Smooth muscle cell (in vitro differentiated cells): Measurements from ENCODE around the gene CACNG3. TPM values are rescaled to one million over a fixed set of nuclear protein-coding genes. Genes with fewer than 3 reads are reported as not detected.

Experiments used
- DNase-seq: peaks from one replicate; lab custom pipeline; 2025; ENCODE audit not compliant: unreplicated experiment; lab: John Stamatoyannopoulos, UW
- H2AFZ ChIP-seq: fragments of 200-600 bp; sonication (generic); 2 replicates; pipeline ENCODE4 v1.6.0; 2016; ENCODE audit warnings: antibody characterized with exemption, low read depth, mild to moderate bottlenecking
- H3F3A ChIP-seq: fragments of 200-600 bp; sonication (generic); 2 replicates; pipeline ENCODE4 v1.6.0; 2017; ENCODE audit warnings: antibody characterized with exemption, low read depth
- H3K27ac ChIP-seq: fragments of 200-600 bp; sonication (generic); 2 replicates; pipeline ENCODE4 v1.5.1; 2016; ENCODE audit warnings: low read depth, mild to moderate bottlenecking
- H3K27me3 ChIP-seq: fragments of 200-600 bp; sonication (generic); 2 replicates; pipeline ENCODE4 v1.6.1; 2016; ENCODE audit warnings: low read depth, mild to moderate bottlenecking
- H3K36me3 ChIP-seq: fragments of 200-600 bp; sonication (generic); 2 replicates; pipeline ENCODE4 v1.5.1; 2016; ENCODE audit warnings: low read depth
- H3K4me1 ChIP-seq: fragments of 200-600 bp; sonication (generic); 2 replicates; pipeline ENCODE4 v1.5.1; 2016; ENCODE audit warnings: low read depth
- H3K4me2 ChIP-seq: fragments of 200-600 bp; sonication (generic); 2 replicates; pipeline ENCODE4 v1.6.0; 2016; ENCODE audit warnings: mild to moderate bottlenecking
- H3K4me3 ChIP-seq: fragments of 200-600 bp; sonication (generic); 2 replicates; pipeline ENCODE4 v1.5.1; 2016; ENCODE audit warnings: mild to moderate bottlenecking
- H3K79me2 ChIP-seq: fragments of 200-600 bp; sonication (generic); 2 replicates; pipeline ENCODE4 v1.6.0; 2016; ENCODE audit warnings: low read depth, mild to moderate bottlenecking
- H3K9ac ChIP-seq: fragments of 200-600 bp; sonication (generic); 2 replicates; pipeline ENCODE4 v1.6.0; 2016; ENCODE audit warnings: low read depth
- H3K9me3 ChIP-seq: fragments of 200-600 bp; sonication (generic); replicated peaks from 2 replicates; pipeline ENCODE4 v1.5.1; 2016; ENCODE audit warnings: low read depth
- H4K20me1 ChIP-seq: fragments of 200-600 bp; sonication (generic); 2 replicates; pipeline ENCODE4 v1.6.0; 2016; ENCODE audit warnings: low read depth
- WGBS: methylation state at CpG from one replicate; pipeline ENCODE4 v1.1.7; 2016; ENCODE audit warnings: low lambda C conversion rate; 5-methylcytosine and 5-hydroxymethylcytosine counted together
- polyA plus RNA-seq: library from polyadenylated mRNA; unstranded; fragments of >200 nt; fragmentation: Nextera tagmentation; extraction: Ambion mirVana; gene quantifications from 2 replicates; pipeline ENCODE4 v1.2.1, GENCODE V29; 2016
- total RNA-seq: library from RNA; depleted of rRNA; stranded (reverse); fragments of >200 nt; gene quantifications from 2 replicates; pipeline ENCODE4 v1.2.3, GENCODE V29; 2014
- TF ChIP-seq, protein P1 (sequence below): fragments of 200-600 bp; sonication (generic); IDR thresholded peaks from 2 replicates; pipeline ENCODE4 v1.5.1; 2017; ENCODE audit warnings: borderline replicate concordance, mild to moderate bottlenecking, antibody characterized with exemption; ENCODE audit not compliant: insufficient read depth, poor library complexity, severe bottlenecking

CACNG3 gene
- total RNA-seq: not detected in 2 replicates
- polyA plus RNA-seq: not detected in 2 replicates

DNA sequence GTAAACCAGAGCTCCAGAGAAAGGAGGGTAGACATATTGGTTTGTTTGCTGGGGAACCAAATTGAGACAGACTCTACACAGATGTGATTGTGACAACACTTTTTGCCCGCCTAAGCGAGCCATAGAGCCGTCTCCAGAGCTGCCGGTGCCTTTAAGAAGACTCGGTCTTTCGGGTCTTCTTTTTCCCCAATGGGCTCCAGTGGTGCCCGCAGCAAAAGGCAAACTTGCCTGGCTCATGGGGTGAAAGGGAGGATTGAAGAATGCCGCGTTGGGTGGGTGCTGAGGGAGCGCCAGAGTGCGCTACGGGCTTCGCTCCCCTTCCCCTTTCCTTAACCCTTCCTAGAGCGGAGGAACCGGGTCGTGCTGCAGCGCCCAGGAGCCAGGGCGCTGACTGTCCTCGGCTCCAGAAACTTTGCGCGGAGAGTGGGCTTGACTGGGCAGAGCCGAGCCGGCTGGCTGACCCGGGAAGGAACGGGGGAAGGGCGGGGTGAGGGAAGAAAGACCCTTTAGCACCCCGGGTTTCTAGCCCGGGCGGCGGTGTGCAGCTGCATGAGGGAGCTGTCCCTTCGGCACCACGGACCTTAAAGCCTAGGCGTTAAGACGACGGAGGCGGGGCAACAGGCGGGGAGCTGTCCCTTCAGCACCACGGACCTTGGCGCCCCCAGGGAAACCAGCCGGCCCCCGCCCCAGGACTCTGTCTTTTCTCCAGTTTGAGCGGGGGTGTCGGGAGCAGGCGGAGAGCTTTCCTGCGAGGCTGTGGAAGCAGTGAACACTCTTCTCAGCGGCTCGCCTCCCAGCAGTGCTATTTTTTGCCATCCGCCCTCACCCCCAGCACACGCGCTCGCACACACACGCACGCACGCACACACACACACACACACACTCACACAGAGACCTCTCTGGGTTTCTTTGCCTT is at the start of gene CACNG3:
Gene CACNG3, plus strand, starts transcription at position 880 of the 916 bp plus-strand sequence. CDS start 420 bp downstream, outside the sequence.
- WGBS: 8% methylated on average over 51 of the region's 54 CpGs
- peak; percentile 15 for DNase-seq
- TF ChIP-seq, protein P1, sequence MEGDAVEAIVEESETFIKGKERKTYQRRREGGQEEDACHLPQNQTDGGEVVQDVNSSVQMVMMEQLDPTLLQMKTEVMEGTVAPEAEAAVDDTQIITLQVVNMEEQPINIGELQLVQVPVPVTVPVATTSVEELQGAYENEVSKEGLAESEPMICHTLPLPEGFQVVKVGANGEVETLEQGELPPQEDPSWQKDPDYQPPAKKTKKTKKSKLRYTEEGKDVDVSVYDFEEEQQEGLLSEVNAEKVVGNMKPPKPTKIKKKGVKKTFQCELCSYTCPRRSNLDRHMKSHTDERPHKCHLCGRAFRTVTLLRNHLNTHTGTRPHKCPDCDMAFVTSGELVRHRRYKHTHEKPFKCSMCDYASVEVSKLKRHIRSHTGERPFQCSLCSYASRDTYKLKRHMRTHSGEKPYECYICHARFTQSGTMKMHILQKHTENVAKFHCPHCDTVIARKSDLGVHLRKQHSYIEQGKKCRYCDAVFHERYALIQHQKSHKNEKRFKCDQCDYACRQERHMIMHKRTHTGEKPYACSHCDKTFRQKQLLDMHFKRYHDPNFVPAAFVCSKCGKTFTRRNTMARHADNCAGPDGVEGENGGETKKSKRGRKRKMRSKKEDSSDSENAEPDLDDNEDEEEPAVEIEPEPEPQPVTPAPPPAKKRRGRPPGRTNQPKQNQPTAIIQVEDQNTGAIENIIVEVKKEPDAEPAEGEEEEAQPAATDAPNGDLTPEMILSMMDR: no peak
- no peak within 1 kb of the TSS for H3K27ac ChIP-seq
- no peaks in the 10 kb centered on the region for H3K4me1 ChIP-seq
- H3K4me2 ChIP-seq: no peak within 1 kb of the TSS
- no peaks in the 10 kb centered on the region for H3F3A ChIP-seq
- H3K4me3 ChIP-seq: no peak within 1 kb of the TSS
- peaks cover 45% of the 10 kb centered on the region for H3K27me3 ChIP-seq
- no peaks in the 10 kb centered on the region for H3K36me3 ChIP-seq
- no peaks in the 10 kb centered on the region for H4K20me1 ChIP-seq
- no peak within 1 kb of the TSS for H3K9ac ChIP-seq
- no peaks in the 10 kb centered on the region for H3K79me2 ChIP-seq
- H2AFZ ChIP-seq: no peak within 1 kb of the TSS
- no peaks in the 10 kb centered on the region for H3K9me3 ChIP-seq

DNA sequence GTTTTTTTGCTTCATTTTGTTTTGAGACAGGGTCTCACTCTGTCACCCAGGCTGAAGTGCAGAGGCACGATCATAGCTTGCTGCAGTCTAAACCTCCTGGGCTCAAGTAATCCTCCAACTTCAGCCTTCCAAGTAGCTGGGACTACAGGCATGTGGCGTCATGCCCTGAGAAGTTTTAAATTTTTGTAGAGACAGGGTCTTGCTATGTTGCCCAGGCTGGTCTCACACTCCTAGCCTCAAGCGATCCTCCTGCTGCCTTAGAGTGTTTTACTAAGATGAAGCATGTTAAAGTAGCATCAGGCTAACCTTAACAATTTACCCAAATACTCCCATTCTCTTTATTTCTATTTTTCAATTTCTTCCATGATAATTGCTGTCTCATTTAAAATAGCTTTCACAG is 49.2 kb upstream of the CACNG3 start:
- Histone ChIP-seq H3K9me3 (no peaks in the 10 kb centered on the region), H3K79me2 (no peaks in the 10 kb centered on the region), H3F3A (no peaks in the 10 kb centered on the region), H3K4me2 (no peak overlapping the region), H4K20me1 (no peaks in the 10 kb centered on the region), H3K27ac (no peak overlapping the region), H2AFZ (no peak overlapping the region), H3K4me1 (peaks cover 4% of the 10 kb centered on the region), H3K4me3 (no peak overlapping the region), H3K36me3 (no peaks in the 10 kb centered on the region), H3K9ac (no peak overlapping the region), H3K27me3 (peaks cover 65% of the 10 kb centered on the region)
- TF ChIP-seq, protein P1: no peak
- WGBS: 90% methylated on average over 3 of the region's 3 CpGs
- DNase-seq: no peak

DNA sequence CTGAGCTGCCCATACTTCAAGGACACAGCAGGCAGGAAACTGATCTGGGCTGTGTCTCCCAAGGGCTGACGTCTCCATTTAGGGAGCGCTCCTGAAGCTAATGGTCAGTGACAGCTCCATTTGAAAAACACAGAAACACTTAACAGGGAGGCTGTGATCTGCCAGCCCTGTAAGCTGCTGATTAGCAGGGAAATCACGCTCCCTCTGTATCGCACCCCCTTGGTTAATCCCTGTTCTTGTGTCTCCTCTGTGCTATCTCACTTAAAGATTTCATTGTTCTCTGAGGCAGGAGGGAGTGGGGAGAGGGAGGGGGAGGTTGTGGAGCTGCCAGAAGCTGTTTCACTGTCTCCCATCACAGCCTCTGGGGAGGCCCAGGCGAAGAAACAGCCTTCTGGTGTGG is 47.4 kb upstream of the CACNG3 start:
- H3K4me2 ChIP-seq: no peak overlapping the region
- no peaks in the 10 kb centered on the region for H3K36me3 ChIP-seq
- H3K9me3 ChIP-seq: no peaks in the 10 kb centered on the region
- no peak overlapping the region for H3K9ac ChIP-seq
- no peak for DNase-seq
- TF ChIP-seq, protein P1: no peak
- H3K4me1 ChIP-seq: peaks cover 4% of the 10 kb centered on the region
- H4K20me1 ChIP-seq: no peaks in the 10 kb centered on the region
- no peaks in the 10 kb centered on the region for H3K79me2 ChIP-seq
- H2AFZ ChIP-seq: no peak overlapping the region
- H3K4me3 ChIP-seq: no peak overlapping the region
- H3K27ac ChIP-seq: no peak overlapping the region
- peaks cover 67% of the 10 kb centered on the region for H3K27me3 ChIP-seq
- 19% methylated on average over 5 of the region's 5 CpGs for WGBS
- no peaks in the 10 kb centered on the region for H3F3A ChIP-seq

DNA sequence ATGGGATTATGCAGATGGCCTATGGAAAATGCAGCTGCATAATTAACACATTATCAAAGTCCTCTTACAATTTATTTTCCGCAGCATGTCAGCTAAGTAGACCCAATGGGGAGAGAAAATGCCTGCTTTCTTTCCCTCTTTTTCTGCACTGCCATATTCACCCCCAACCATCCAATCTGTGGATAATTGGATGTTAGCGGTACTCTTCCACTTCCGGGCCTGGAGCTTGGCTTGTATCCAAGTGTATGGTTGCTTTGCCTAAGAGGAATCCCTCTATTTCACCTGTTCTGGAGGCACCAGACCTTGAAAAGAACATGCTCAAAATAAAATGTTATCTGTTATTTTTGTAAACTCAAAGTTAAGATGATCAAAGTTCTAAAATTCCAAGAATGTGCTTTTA is 41.1 kb upstream of the CACNG3 start:
- no peaks in the 10 kb centered on the region for H4K20me1 ChIP-seq
- H3K4me2 ChIP-seq: no peak overlapping the region

More for the DNA sequence above, 41.1 kb upstream of the CACNG3 start:
- no peak overlapping the region for H3K9ac ChIP-seq
- WGBS: 90% methylated on average over 3 of the region's 3 CpGs
- H3K27me3 ChIP-seq: peaks cover 28% of the 10 kb centered on the region
- no peak overlapping the region for H3K27ac ChIP-seq
- no peak for DNase-seq
- H3K4me1 ChIP-seq: peaks cover 2% of the 10 kb centered on the region
- no peak overlapping the region for H3K4me3 ChIP-seq
- H2AFZ ChIP-seq: no peak overlapping the region
- H3K9me3 ChIP-seq: no peaks in the 10 kb centered on the region
- no peaks in the 10 kb centered on the region for H3K36me3 ChIP-seq
- TF ChIP-seq, protein P1: no peak
- H3F3A ChIP-seq: no peaks in the 10 kb centered on the region
- H3K79me2 ChIP-seq: no peaks in the 10 kb centered on the region
